Neural progenitor cell (in vitro differentiated cells): ENCODE results near the gene EPGN. TPM values are rescaled to one million over a fixed set of nuclear protein-coding genes. Genes with fewer than 3 reads are reported as not detected.
"Not testable (repeated sequence)": the region's sequence is repeated elsewhere in the genome, so short reads cannot be mapped to it uniquely, and the experiment has no call there.

Experiments
- DNase-seq: peaks from one replicate; pipeline ENCODE4 v3.0.0-alpha.2; 2016; ENCODE audit warnings: low spot score
- H2AFZ ChIP-seq: fragments of 200-600 bp; sonication (generic); replicated peaks from 2 replicates; pipeline ENCODE4 v1.6.1; 2016; ENCODE audit warnings: antibody characterized with exemption
- H3F3A ChIP-seq: fragments of 200-600 bp; sonication (generic); 2 replicates; pipeline ENCODE4 v1.6.1; 2016; ENCODE audit warnings: antibody characterized with exemption, low read depth
- H3K27ac ChIP-seq: fragments of 200-600 bp; sonication (generic); 2 replicates; pipeline ENCODE4 v1.5.1; 2016; ENCODE audit warnings: mild to moderate bottlenecking
- H3K27me3 ChIP-seq: fragments of 200-600 bp; sonication (generic); 2 replicates; pipeline ENCODE4 v1.6.1; 2016; ENCODE audit warnings: mild to moderate bottlenecking, moderate library complexity
- H3K36me3 ChIP-seq: fragments of 200-600 bp; sonication (generic); 2 replicates; pipeline ENCODE4 v1.5.1; 2016
- H3K4me1 ChIP-seq: fragments of 200-600 bp; sonication (generic); 2 replicates; pipeline ENCODE4 v1.6.1; 2016; ENCODE audit warnings: mixed run types
- H3K4me2 ChIP-seq: fragments of 200-600 bp; sonication (generic); 2 replicates; pipeline ENCODE4 v1.6.1; 2016
- H3K4me3 ChIP-seq: fragments of 200-600 bp; sonication (generic); 2 replicates; pipeline ENCODE4 v1.5.1; 2016
- H3K79me2 ChIP-seq: fragments of 200-600 bp; sonication (generic); 2 replicates; pipeline ENCODE4 v1.6.1; 2016; ENCODE audit warnings: low read depth
- H3K9ac ChIP-seq: fragments of 200-600 bp; sonication (generic); 2 replicates; pipeline ENCODE4 v1.6.1; 2016
- H3K9me3 ChIP-seq: fragments of 200-600 bp; sonication (generic); 2 replicates; pipeline ENCODE4 v1.5.1; 2016; ENCODE audit warnings: low read depth
- H4K20me1 ChIP-seq: fragments of 200-600 bp; sonication (generic); 2 replicates; pipeline ENCODE4 v1.6.1; 2016; ENCODE audit warnings: low read depth
- H3K27ac Mint-ChIP-seq: 3 replicates; pipeline ENCODE4 v1.8.0; 2021; ENCODE audit warnings: mixed read lengths
- H3K27me3 Mint-ChIP-seq: 2 replicates; pipeline ENCODE4 v1.8.0; 2022; ENCODE audit warnings: low read depth, mild to moderate bottlenecking, inconsistent platforms, moderate library complexity, mixed read lengths; ENCODE audit not compliant: insufficient read depth
- H3K36me3 Mint-ChIP-seq: 3 replicates; pipeline ENCODE4 v1.8.0; 2021; ENCODE audit warnings: mixed read lengths
- H3K4me1 Mint-ChIP-seq: 3 replicates; pipeline ENCODE4 v1.8.0; 2021; ENCODE audit warnings: mixed read lengths
- H3K4me3 Mint-ChIP-seq: 3 replicates; pipeline ENCODE4 v1.8.0; 2021; ENCODE audit warnings: mild to moderate bottlenecking, moderate library complexity, mixed read lengths
- H3K9me3 Mint-ChIP-seq: 3 replicates; pipeline ENCODE4 v1.8.0; 2020; ENCODE audit warnings: mixed read lengths
- CTCF ChIP-seq: fragments of 200-600 bp; sonication (generic); IDR thresholded peaks from 2 replicates; pipeline ENCODE4 v1.5.1; 2017; ENCODE audit warnings: antibody characterized with exemption, mild to moderate bottlenecking
- EZH2 ChIP-seq: fragments of 200-600 bp; sonication (generic); IDR thresholded peaks from 2 replicates; pipeline ENCODE4 v1.6.1; 2017; ENCODE audit warnings: antibody characterized with exemption, mild to moderate bottlenecking, moderate library complexity
- EZH2phosphoT487 ChIP-seq: fragments of 200-600 bp; sonication (generic); IDR thresholded peaks from 2 replicates; pipeline ENCODE4 v1.6.1; 2017; ENCODE audit warnings: antibody characterized with exemption
- total RNA-seq: library from RNA; depleted of rRNA; stranded (reverse); fragments of >200 nt; gene quantifications from 2 replicates; pipeline ENCODE4 v1.2.3, GENCODE V29; 2015; ENCODE audit warnings: low replicate concordance

Gene EPGN
- total RNA-seq, 1 donor from 2014 or later: not detected

- H3K9me3 ChIP-seq: no peaks in the 10 kb centered on the region
- H3K27ac ChIP-seq: no peak overlapping the region
- no peak overlapping the region for H3K4me3 ChIP-seq
- Mint-ChIP-seq H3K4me1 (no peaks in the 10 kb centered on the region), H3K4me3 (no peak overlapping the region), H3K27ac (no peak overlapping the region), H3K27me3 (peaks cover 7% of the 10 kb centered on the region), H3K36me3 (no peaks in the 10 kb centered on the region), H3K9me3 (peaks cover 27% of the 10 kb centered on the region)
- no peak overlapping the region for H3K9ac ChIP-seq
- H3K4me2 ChIP-seq: no peak overlapping the region
- H3K4me1 ChIP-seq: no peaks in the 10 kb centered on the region
- no peaks in the 10 kb centered on the region for H3F3A ChIP-seq
- H2AFZ ChIP-seq: no peak overlapping the region
- H3K79me2 ChIP-seq: no peaks in the 10 kb centered on the region
- no peak for DNase-seq
- H4K20me1 ChIP-seq: no peaks in the 10 kb centered on the region
- H3K36me3 ChIP-seq: no peaks in the 10 kb centered on the region
- H3K27me3 ChIP-seq: no peaks in the 10 kb centered on the region
- TF ChIP-seq EZH2 (no peak), CTCF (no peak), EZH2phosphoT487 (no peak)
Measured at GRCh38 chr4:74339501-74339900, 31.2 kb downstream of the EPGN start.

- H3K27me3 ChIP-seq, H3K9ac ChIP-seq, DNase-seq, H3K79me2 ChIP-seq, H3K4me1 Mint-ChIP-seq, H2AFZ ChIP-seq, H3K27me3 Mint-ChIP-seq, H4K20me1 ChIP-seq, H3K4me3 Mint-ChIP-seq, H3K4me1 ChIP-seq, H3K9me3 ChIP-seq, H3K4me3 ChIP-seq, H3K4me2 ChIP-seq, H3F3A ChIP-seq, H3K36me3 Mint-ChIP-seq, H3K27ac Mint-ChIP-seq, H3K36me3 ChIP-seq, H3K27ac ChIP-seq: not testable (repeated sequence)
- H3K9me3 Mint-ChIP-seq: peaks cover 35% of the 10 kb centered on the region
Measured at GRCh38 chr4:74340421-74340820, 32.2 kb downstream of the EPGN start.

GRCh38 chr4:74344031-74344430 is 35.8 kb downstream of the EPGN start:
- H3K9me3 Mint-ChIP-seq: peaks cover 37% of the 10 kb centered on the region
- no peak overlapping the region for H3K27ac Mint-ChIP-seq

GRCh38 chr4:74353858-74354257 is 45.6 kb downstream of the EPGN start:
- H2AFZ ChIP-seq: no peak overlapping the region
- H3K36me3 ChIP-seq: no peaks in the 10 kb centered on the region
- no peak overlapping the region for H3K4me3 ChIP-seq
- H3K27me3 Mint-ChIP-seq: no peaks in the 10 kb centered on the region
- H3K4me2 ChIP-seq: no peak overlapping the region
- H3K4me1 ChIP-seq: no peaks in the 10 kb centered on the region
- no peaks in the 10 kb centered on the region for H3F3A ChIP-seq
- no peak overlapping the region for H3K27ac ChIP-seq
- H3K36me3 Mint-ChIP-seq: no peaks in the 10 kb centered on the region
- DNase-seq: no peak
- no peak overlapping the region for H3K9ac ChIP-seq
- TF ChIP-seq EZH2phosphoT487 (no peak), CTCF (no peak), EZH2 (no peak)
- H3K79me2 ChIP-seq: no peaks in the 10 kb centered on the region
- no peaks in the 10 kb centered on the region for H4K20me1 ChIP-seq
- H3K9me3 ChIP-seq: no peaks in the 10 kb centered on the region
- H3K4me1 Mint-ChIP-seq: no peaks in the 10 kb centered on the region
- H3K27ac Mint-ChIP-seq: no peak overlapping the region
- no peaks in the 10 kb centered on the region for H3K27me3 ChIP-seq
- H3K4me3 Mint-ChIP-seq: no peak overlapping the region
- no peaks in the 10 kb centered on the region for H3K9me3 Mint-ChIP-seq

More at GRCh38 chr4:74344031-74344430, 35.8 kb downstream of the EPGN start:
- H3K4me3 ChIP-seq: no peak overlapping the region
- no peaks in the 10 kb centered on the region for H3K4me1 Mint-ChIP-seq
- no peak overlapping the region for H3K9ac ChIP-seq
- no peak overlapping the region for H3K4me3 Mint-ChIP-seq
- H2AFZ ChIP-seq: no peak overlapping the region
- H3K4me2 ChIP-seq: no peak overlapping the region
- H4K20me1 ChIP-seq: no peaks in the 10 kb centered on the region
- peaks cover 7% of the 10 kb centered on the region for H3K27me3 Mint-ChIP-seq
- H3K36me3 Mint-ChIP-seq: no peaks in the 10 kb centered on the region
- H3K36me3 ChIP-seq: no peaks in the 10 kb centered on the region
- DNase-seq: no peak
- no peaks in the 10 kb centered on the region for H3K4me1 ChIP-seq
- H3K27ac ChIP-seq: no peak overlapping the region
- TF ChIP-seq EZH2phosphoT487 (no peak), CTCF (no peak), EZH2 (no peak)
- H3K79me2 ChIP-seq: no peaks in the 10 kb centered on the region
- no peaks in the 10 kb centered on the region for H3K27me3 ChIP-seq
- no peaks in the 10 kb centered on the region for H3F3A ChIP-seq
- no peaks in the 10 kb centered on the region for H3K9me3 ChIP-seq
